NCI-H510A (cell line): Measurements from ENCODE around the gene PAXX.
"Not testable (repeated sequence)": the region's sequence is repeated elsewhere in the genome, so short reads cannot be mapped to it uniquely, and the experiment has no call there.

Source experiments
- DNase-seq: peaks from one replicate; lab custom pipeline; 2025; lab: John Stamatoyannopoulos, UW

PAXX gene

DNA sequence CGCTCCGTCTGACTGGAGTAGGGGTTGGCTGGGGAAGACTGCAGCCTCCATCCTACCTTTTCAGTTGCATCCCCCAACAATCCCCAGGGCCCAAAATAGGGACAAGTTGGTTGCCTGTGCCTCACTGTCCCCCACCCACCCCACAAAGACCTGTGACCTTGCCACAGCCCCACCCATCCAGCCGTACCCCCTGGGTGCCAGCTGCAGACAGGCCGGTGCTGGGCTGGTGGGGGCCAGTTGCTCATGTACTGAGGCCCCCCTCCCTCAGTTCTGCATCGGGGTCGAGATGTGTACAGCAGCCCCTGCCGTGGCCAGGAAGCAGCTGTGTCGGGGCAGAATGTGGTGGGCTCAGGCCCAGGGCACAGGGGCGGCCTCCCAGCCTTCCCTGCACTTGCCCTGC lies 9.1 kb upstream of the PAXX start:
- no peak for DNase-seq

DNA sequence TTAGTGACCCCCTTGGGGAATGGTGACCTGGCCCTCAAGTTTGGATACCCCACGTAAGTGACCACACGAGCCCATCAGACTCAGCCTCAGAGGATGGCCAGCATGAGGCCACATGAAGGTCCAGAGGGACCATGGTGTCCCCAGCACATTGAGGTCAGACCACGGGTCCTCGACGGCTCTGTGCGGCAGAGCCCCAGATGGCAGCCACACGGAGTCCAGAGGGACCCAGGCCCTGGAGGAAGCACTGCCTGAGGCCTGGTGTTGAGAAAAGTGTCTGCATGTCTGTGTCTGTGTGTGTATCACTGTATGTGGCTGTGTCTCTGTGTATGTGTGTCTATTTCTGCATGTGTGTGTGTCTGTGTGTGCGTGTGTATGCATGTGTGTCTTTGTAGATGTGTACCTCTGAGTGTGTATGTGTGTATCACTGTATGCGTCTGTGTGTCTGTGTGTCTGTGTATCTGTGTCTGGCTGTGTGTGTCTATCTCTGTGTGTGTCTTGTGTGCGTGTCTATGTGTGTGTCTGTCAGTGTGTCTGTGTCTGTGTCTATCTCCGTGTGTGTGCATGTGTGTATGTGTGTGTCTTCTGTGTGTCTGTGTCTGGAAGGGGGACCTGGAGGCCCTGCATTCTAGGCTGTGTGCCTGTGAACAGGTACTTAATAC lies 8.4 kb upstream of the PAXX start:
- DNase-seq = no peak

GRCh38 chr9:136984464-136985026 lies 7.7 kb upstream of the PAXX start:
- DNase-seq = no peak

- DNase-seq = no peak
These were observed 7.1 kb upstream of the PAXX start for GRCh38 chr9:136985027-136985602.

DNA sequence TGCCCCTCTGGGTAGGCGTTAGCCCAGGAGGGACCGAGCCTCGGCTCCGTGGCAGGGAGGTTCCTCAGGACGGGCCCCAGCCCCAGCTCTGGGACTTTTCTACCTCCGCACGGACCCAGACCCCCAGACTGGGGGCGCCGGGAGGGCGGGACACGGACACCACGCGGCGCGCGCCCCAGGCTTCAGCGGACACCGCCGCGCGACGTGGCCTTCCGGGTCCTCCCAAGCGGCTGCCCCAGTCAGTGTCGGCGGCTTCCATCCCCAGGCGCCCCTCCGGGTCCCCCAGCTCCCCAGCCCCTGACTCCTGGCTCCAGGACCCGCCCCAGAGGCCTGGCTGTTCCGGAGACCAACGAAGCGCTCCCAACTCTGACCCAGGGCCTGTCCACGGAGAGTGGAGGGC lies 6.4 kb upstream of the PAXX start:
- DNase-seq = no peak

- DNase-seq = no peak
These were observed 3.4 kb upstream of the PAXX start for GRCh38 chr9:136988872-136989271.

DNA sequence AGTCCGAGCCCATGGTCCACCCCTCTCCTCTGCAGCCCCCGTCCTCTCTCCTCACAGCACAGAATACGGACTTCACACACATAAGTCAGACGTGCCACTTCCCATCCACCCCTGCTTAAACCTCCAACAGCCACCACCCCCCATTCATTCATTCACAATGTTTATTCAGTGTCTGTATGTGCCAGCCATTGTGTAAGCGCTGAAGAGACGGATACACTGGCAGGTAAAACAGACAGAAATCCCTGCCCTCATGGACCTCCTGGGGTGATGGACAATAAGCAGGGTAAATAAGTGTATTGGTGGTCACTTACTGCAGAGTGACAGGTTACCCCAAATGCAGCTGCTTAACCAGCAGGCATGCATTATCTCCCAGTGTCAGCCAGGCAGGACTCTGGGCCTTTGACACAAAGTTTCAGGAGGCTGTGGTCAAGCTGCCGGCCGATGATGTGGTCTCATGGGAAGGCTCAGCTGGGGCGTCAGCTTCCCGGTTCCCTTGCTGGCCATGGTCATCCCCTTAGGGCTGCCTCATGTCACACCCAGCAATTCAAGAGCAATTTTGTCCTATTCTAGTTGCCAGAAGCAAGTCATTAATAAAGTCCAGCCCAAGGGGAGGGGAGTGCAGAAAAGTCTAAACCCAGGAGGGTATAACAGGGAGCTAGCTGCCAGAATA lies 1.8 kb upstream of the PAXX start:
- no peak for DNase-seq

GRCh38 chr9:136992819-136993369 lies 672 bp downstream of the PAXX start:
- DNase-seq = no peak

DNA sequence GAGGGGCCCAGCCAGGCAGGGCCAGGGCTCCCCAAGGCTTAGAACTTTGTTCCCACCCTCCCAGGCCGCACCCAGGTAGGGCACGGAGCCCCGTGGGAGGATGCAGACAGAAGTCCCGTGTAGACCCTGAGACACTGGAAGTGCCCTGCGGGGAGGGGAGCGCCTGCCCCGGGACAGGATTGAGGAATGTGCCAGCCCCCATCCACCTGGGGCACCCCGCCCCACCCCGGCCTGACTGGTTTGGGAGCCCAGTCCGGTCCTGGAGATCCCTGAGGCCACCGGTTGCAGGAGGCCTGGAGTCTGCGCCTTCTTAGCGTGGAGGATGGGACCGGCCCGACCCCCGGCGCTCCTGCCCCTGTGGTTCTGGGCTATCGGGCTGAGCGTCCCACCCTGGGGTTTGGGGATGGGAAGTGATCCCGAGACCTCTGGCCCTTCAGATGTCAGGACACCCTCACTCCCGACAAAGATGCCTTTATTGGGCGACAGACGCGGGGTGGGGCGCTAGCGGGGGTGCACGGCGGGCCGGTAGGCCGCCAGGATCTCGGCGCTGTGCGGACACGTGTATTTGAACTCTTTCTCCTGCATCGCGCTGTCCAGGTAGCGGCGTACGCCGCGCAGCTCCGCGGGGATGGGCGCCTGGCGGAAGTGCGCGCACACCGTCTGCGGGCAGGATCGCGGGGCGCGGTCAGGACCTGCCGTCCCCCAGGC lies 2.1 kb downstream of the PAXX start:
- no peak for DNase-seq

DNA sequence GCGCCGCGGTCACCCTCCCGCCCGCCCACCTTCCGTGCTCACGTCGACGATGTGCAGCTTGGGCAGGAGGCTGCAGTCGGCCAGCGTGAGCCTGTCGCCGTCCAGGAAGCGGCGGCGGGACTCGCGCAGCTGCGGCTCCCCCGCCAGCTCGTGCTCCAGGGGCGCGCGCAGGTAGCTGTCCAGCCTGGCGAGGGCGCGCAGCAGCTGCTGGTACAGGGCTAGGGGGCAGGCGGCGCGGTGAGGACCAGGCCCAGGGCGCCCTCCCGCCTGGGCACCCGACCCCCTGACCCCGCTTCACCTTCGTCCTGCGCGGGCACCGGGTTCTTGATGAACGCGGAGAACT lies 2.6 kb downstream of the PAXX start:
- DNase-seq = no peak

GRCh38 chr9:136995362-136995761 lies 3.1 kb downstream of the PAXX start:
- DNase-seq = no peak

- no peak for DNase-seq
These were observed 3.6 kb downstream of the PAXX start for GRCh38 chr9:136995772-136996311.

DNA sequence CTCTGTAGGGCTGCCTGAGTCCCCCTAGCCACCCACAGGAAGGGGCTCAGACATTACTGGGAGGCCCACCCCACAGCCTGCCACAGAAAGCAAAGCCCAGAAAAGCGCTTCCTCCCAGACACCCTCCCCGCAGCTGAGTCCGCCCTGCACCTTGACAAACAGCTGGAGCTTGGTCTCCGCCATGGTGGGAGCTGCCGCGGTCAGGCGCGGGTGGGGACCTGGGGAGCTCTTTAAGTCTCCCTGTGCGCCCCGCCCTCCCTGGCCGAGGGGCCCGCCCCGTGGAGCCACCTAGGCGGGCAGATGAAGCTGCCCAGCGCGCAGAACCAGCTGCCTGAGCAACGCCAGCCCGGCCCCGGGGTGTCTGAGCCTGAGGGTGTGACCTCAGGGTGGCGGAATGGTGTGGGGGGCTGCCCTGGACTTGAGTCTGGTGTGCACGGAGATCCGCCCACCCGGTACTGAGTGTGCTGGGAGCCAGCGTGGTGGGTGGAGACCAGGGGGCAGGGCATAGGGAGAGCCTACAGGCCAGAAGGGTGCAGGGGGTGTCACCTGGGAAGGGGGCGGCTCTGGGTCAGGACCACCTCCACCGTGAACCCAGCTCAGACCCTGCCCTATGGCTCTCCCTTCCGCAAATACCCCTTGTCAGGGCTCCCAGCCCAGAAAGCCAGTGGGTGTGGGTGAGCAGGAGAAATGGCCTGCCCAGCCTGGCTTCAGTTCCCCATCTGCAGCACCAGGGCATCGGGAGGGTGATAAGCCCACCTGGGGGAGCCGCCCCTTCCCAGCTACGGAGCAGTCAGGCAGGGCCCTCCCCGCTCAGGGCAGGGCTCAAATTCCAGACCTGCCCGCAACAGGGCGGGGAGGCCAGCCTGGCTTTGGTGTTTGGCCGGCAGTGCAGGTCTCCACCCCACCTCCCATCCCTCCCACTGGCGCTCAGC lies 4.4 kb downstream of the PAXX start, which contains the start of gene CLIC3:
CLIC3 (minus strand) TSS at position 208 of the 932 bp plus-strand sequence; CDS start at position 183, 25 bp downstream.
- DNase-seq = no peak

- DNase-seq = no peak
These were observed 5.1 kb downstream of the PAXX start for GRCh38 chr9:136997371-136997770.

GRCh38 chr9:136997830-136998234 lies 5.6 kb downstream of the PAXX start:
- DNase-seq = no peak

GRCh38 chr9:137000177-137000930 lies 8.1 kb downstream of the PAXX start:
- DNase-seq = no peak

DNA sequence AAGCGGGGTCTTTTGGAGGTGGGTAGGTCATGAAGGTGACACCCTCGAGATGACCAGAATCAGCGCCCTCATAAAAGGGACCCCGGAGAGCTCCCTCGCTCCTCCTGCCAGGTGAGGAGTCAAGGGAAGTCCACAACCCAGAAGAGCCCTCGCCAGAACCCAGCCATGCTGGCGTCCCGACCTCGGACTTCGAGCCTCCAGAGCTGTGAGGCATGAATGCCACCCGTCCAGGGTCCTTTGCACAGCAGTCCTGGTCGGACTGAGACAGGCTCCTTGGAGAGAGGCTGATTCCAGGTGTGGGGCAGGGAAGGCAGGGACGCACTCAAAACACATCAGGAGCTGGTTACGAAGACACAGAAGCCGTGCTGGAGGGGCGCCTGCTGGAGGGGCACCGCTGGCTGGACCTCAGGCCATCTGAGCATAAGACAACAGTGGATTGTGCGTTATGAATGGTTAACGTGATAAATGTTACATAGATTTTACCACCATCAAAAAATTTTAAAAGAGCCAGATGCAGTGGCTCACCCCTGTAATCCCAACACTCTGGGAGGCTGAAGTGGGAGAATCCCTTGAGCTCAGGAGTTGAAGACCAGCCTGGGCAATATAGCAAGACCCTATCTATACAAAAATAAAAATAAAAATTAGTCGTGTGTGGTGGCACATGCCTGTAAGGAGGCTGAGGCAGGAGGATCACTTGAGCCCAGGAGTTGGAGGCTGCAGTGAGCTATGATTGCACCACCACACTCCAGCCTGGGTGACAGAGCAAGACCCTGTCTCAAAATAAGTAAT lies 9.8 kb downstream of the PAXX start:
- DNase-seq = no peak

- DNase-seq = no peak
These were observed 10.4 kb downstream of the PAXX start for GRCh38 chr9:137002646-137003041.

DNA sequence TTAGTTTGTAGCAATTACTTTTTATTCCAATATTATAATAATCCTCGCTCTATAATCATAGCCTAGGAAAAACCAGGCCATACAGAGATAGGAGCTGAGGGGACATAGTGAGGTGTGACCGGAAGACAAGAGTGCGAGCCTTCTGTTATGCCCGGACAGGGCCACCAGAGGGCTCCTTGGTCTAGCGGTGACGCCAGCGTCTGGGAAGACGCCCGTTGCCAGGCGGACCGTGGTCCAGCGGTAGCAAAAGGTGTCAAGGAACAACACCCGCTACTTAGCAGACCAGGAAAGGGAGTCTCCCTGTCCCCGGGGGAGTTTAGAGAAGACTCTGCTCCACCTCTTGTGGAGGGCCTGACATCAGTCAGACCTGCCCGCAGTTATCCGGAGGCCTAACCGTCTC lies 12.1 kb downstream of the PAXX start:
- not testable (repeated sequence) for DNase-seq
